Muscle of leg (tissue), 11 donors: ENCODE measurements around the gene ART5. TPM values are rescaled to one million over a fixed set of nuclear protein-coding genes. Genes with fewer than 3 reads are reported as not detected.
"Not testable (repeated sequence)": the region's sequence is repeated elsewhere in the genome, so short reads cannot be mapped to it uniquely, and the experiment has no call there.

ENCODE experiments used
- DNase-seq: peaks from one replicate; pipeline ENCODE4 v3.0.0; 2013
- H3K27ac ChIP-seq: one replicate; pipeline ENCODE4 v1.5.1; 2013; ENCODE audit warnings: mild to moderate bottlenecking, low read length, control low read depth
- H3K27me3 ChIP-seq: one replicate; pipeline ENCODE4 v1.6.1; 2013; ENCODE audit warnings: low read length; ENCODE audit not compliant: control insufficient read depth, insufficient read depth
- H3K36me3 ChIP-seq: one replicate; pipeline ENCODE4 v1.6.1; 2013; ENCODE audit warnings: low read length; ENCODE audit not compliant: control insufficient read depth, insufficient read depth
- H3K4me1 ChIP-seq: one replicate; pipeline ENCODE4 v1.6.1; 2013; ENCODE audit warnings: low read length; ENCODE audit not compliant: control insufficient read depth, insufficient read depth
- H3K4me3 ChIP-seq: one replicate; pipeline ENCODE4 v1.5.1; 2013; ENCODE audit warnings: low read length, control low read depth
- H3K9me3 ChIP-seq: replicated peaks from 2 replicates; pipeline ENCODE4 v1.6.1; 2013; ENCODE audit warnings: low read depth, low read length; ENCODE audit not compliant: control insufficient read depth
- WGBS: methylation state at CpG from one replicate; pipeline ENCODE4 v1.1.5; 2013; ENCODE audit warnings: missing lambda C conversion rate; ENCODE audit not compliant: insufficient coverage; 5-methylcytosine and 5-hydroxymethylcytosine counted together
- polyA plus RNA-seq, 8 donors: library from polyadenylated mRNA; unstranded; fragments of 120-200 nt; gene quantifications; one replicate each; pipeline versions ENCODE4 v1.2.1 to v1.2.3, GENCODE V29; 2013; ENCODE audit warnings: inconsistent platforms in 1 of 8, low replicate concordance in 1 of 8; ENCODE audit not compliant: insufficient read length in 8 of 8, insufficient read depth in 1 of 8
- total RNA-seq: library from RNA; stranded (reverse); fragments of 120-200 nt; gene quantifications from one replicate; pipeline ENCODE4 v1.2.4, GENCODE V29; 2013

ART5 gene
- total and polyA plus RNA-seq, 9 donors, result 1.2 to 5.4 (median 2.8) TPM

DNA sequence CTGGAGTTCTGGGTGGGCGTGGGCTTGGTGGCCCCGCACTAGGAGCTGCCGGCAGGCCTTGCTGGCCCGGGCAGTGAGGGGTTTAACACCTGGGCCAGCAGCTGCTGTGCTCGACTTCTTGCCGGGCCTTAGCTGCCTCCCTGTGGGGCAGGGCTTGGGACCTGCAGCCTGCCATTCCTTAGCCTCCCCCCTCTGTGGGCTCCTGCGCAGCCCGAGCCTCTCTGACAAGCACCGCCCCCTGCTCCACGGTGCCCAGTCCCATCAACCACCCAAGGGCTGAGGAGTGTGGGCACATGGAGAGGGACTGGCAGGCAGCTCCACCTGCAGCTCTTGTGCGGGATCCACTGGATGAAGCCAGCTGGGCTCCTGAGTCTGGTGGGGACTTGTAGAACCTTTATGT is 53.0 kb downstream of the ART5 start:
- H3K27ac ChIP-seq, DNase-seq, H3K4me3 ChIP-seq, H3K36me3 ChIP-seq, H3K4me1 ChIP-seq, H3K9me3 ChIP-seq, H3K27me3 ChIP-seq: not testable (repeated sequence)
- 29% methylated on average over 6 of the region's 11 CpGs for WGBS

Other genes with a start within 250 kb of the ART5 start
- gene ART1, start 3.1 kb upstream of the ART5 start, total RNA-seq, result 5.7 TPM
- gene ART1, start 3.1 kb upstream of the ART5 start, polyA plus RNA-seq, result 1 to 10 TPM; 2.3 to 6.3 (median 3.8) TPM
- 0.71 TPM for gene CHRNA10, start 29.4 kb upstream of the ART5 start, total RNA-seq
- gene CHRNA10, start 29.4 kb upstream of the ART5 start, polyA plus RNA-seq, result 1 to 10 TPM; 2.4 to 4.9 (median 3.3) TPM
- gene NUP98, start 155.6 kb upstream of the ART5 start, total RNA-seq, result 41.1 TPM
- gene NUP98, start 155.6 kb upstream of the ART5 start, polyA plus RNA-seq, result 10 to 100 TPM; 36.9 to 44.6 (median 40.0) TPM
- 8.7 TPM for gene PGAP2, start 166.6 kb upstream of the ART5 start, total RNA-seq
- 10 to 100 TPM; 17.9 to 29.8 (median 23.6) TPM for gene PGAP2, start 166.6 kb upstream of the ART5 start, polyA plus RNA-seq
- 7.4 TPM for gene RHOG, start 199.0 kb upstream of the ART5 start, total RNA-seq
- gene RHOG, start 199.0 kb upstream of the ART5 start, polyA plus RNA-seq, result 10 to 100 TPM; 21.9 to 31.4 (median 26.3) TPM
- gene STIM1, start 213.7 kb upstream of the ART5 start, total RNA-seq, result 40.7 TPM
- 100 to 1,000 TPM in 1 of 8 donors, 10 to 100 TPM in 7; 58.7 to 108 (median 78.2) TPM for gene STIM1, start 213.7 kb upstream of the ART5 start, polyA plus RNA-seq